H1 (cell line): ENCODE data around the gene NREP. TPM values are rescaled to one million over a fixed set of nuclear protein-coding genes. Genes with fewer than 3 reads are reported as not detected.

ENCODE experiments used
- CTCF ChIA-PET: fragments of 300-600 bp; sonication (Branson Sonifier 250); formaldehyde crosslinking; loops from one replicate; lab custom pipeline; 2021; ENCODE audit not compliant: partially characterized antibody; lab: Charles Lee
- POLR2A ChIA-PET: fragments of 300-600 bp; sonication (Branson Sonifier 250); formaldehyde crosslinking; loops from one replicate; lab custom pipeline; 2021; ENCODE audit warnings: inconsistent platforms; ENCODE audit not compliant: partially characterized antibody; lab: Charles Lee
- DNase-seq, 2 experiments: peaks; one replicate each; pipeline versions ENCODE4 v3.0.0 to v3.0.0-alpha.2; 2010 to 2022; ENCODE audit warnings: low spot score in 2 of 2, low read depth in 1 of 2, mixed read lengths in 1 of 2
- FAIRE-seq: peaks from 2 replicates; lab custom pipeline; 2011; peaks lifted over from hg19 to GRCh38; lab: Jason Lieb, UNC
- H2AFZ ChIP-seq: 2 replicates; pipeline ENCODE4 v1.8.1; 2012; ENCODE audit warnings: low read length, inconsistent platforms
- H2AK5ac ChIP-seq: 2 replicates; pipeline ENCODE4 v1.6.1; 2013; ENCODE audit warnings: low read depth, low read length
- H2BK120ac ChIP-seq: replicated peaks from 2 replicates; pipeline ENCODE3; 2013; ENCODE audit warnings: low read depth, low read length, inconsistent platforms
- H2BK12ac ChIP-seq: 2 replicates; pipeline ENCODE4 v1.6.1; 2013; ENCODE audit warnings: low read depth, low read length
- H2BK15ac ChIP-seq: 2 replicates; pipeline ENCODE4 v1.6.1; 2013; ENCODE audit warnings: low read length
- H2BK20ac ChIP-seq: 2 replicates; pipeline ENCODE4 v1.6.1; 2013; ENCODE audit warnings: low read length
- H2BK5ac ChIP-seq: 2 replicates; pipeline ENCODE4 v1.6.1; 2013; ENCODE audit warnings: low read depth, low read length
- H3K14ac ChIP-seq: 2 replicates; pipeline ENCODE4 v1.6.1; 2013; ENCODE audit warnings: inconsistent platforms; ENCODE audit not compliant: insufficient read length
- H3K18ac ChIP-seq: 2 replicates; pipeline ENCODE4 v1.6.1; 2013; ENCODE audit warnings: low read length; ENCODE audit errors: extremely low read depth
- H3K23ac ChIP-seq: 2 replicates; pipeline ENCODE4 v1.6.1; 2013; ENCODE audit warnings: inconsistent platforms; ENCODE audit not compliant: insufficient read length
- H3K23me2 ChIP-seq: 2 replicates; pipeline ENCODE4 v1.6.1; 2013; ENCODE audit warnings: low read depth, low read length
- H3K27ac ChIP-seq: 2 replicates; pipeline ENCODE4 v1.6.1; 2011; ENCODE audit warnings: low read depth, low read length, inconsistent platforms
- H3K27me3 ChIP-seq, 4 experiments: replicated peaks in 1 of 4; 1 replicate in 1 of 4; 2 replicates in 3 of 4; pipeline versions ENCODE4 v1.6.1 to v1.8.1; 2011 to 2013; ENCODE audit warnings: low read length in 3 of 4, mild to moderate bottlenecking in 3 of 4, inconsistent platforms in 2 of 4, mixed read lengths in 2 of 4, moderate library complexity in 1 of 4; ENCODE audit not compliant: control insufficient read depth in 3 of 4, insufficient read depth in 3 of 4; ENCODE audit errors: extremely low read depth in 1 of 4
- H3K36me3 ChIP-seq, 4 experiments: 2 replicates each; pipeline versions ENCODE4 v1.6.1 to v1.8.1; 2011 to 2013; ENCODE audit warnings: mild to moderate bottlenecking in 4 of 4, low read length in 3 of 4, moderate library complexity in 2 of 4, control low read depth in 1 of 4, inconsistent platforms in 1 of 4; ENCODE audit not compliant: insufficient read depth in 4 of 4, control insufficient read depth in 2 of 4
- H3K4ac ChIP-seq: replicated peaks from 2 replicates; pipeline ENCODE3; 2013; ENCODE audit warnings: low read length, low read depth, mixed read lengths, inconsistent platforms; ENCODE audit not compliant: insufficient read length
- H3K4me1 ChIP-seq, 4 experiments: replicated peaks in 1 of 4; 1 replicate in 1 of 4; 2 replicates in 3 of 4; pipeline versions ENCODE4 v1.6.1 to v1.8.1; 2011 to 2013; ENCODE audit warnings: low read length in 3 of 4, inconsistent platforms in 2 of 4, mixed read lengths in 1 of 4; ENCODE audit not compliant: insufficient read depth in 4 of 4, control insufficient read depth in 3 of 4
- H3K4me2 ChIP-seq, 2 experiments: 2 replicates each; pipeline versions ENCODE4 v1.6.1 to v1.8.1; 2011 to 2013; ENCODE audit warnings: low read depth in 2 of 2, low read length in 2 of 2, control low read depth in 1 of 2, inconsistent platforms in 1 of 2, mild to moderate bottlenecking in 1 of 2; ENCODE audit not compliant: insufficient read depth in 1 of 2
- H3K4me3 ChIP-seq, 4 experiments: fragments of 200-600, 300-600 bp in 1 of 4; sonication (generic), shearing (Covaris generic), sonication (Bioruptor Twin) in 1 of 4; 2 replicates each; pipeline versions ENCODE4 v1.5.1 to v1.8.1; 2011 to 2016; ENCODE audit warnings: low read length in 4 of 4, low read depth in 3 of 4, control low read depth in 2 of 4, inconsistent platforms in 2 of 4, mild to moderate bottlenecking in 2 of 4, mixed read lengths in 1 of 4, moderate library complexity in 1 of 4; ENCODE audit not compliant: insufficient read depth in 2 of 4; ENCODE audit errors: extremely low read depth in 1 of 4
- H3K56ac ChIP-seq: replicated peaks from 2 replicates; pipeline ENCODE3; 2013; ENCODE audit warnings: low read depth, mild to moderate bottlenecking, mixed read lengths, low read length, inconsistent platforms; ENCODE audit not compliant: insufficient read length
- H3K79me1 ChIP-seq: 2 replicates; pipeline ENCODE4 v1.6.1; 2013; ENCODE audit warnings: low read depth, low read length, control low read depth
- H3K79me2 ChIP-seq, 2 experiments: 2 replicates each; pipeline versions ENCODE4 v1.6.1 to v1.8.1; 2012 to 2013; ENCODE audit warnings: low read length in 2 of 2, mild to moderate bottlenecking in 2 of 2, inconsistent platforms in 1 of 2; ENCODE audit not compliant: insufficient read depth in 2 of 2, control insufficient read depth in 1 of 2
- H3K9ac ChIP-seq, 4 experiments: replicated peaks in 1 of 4; 1 replicate in 1 of 4; 2 replicates in 3 of 4; pipeline versions ENCODE4 v1.6.1 to v1.8.1; 2011 to 2013; ENCODE audit warnings: low read depth in 3 of 4, low read length in 3 of 4, control low read depth in 2 of 4, mild to moderate bottlenecking in 2 of 4, moderate library complexity in 2 of 4, inconsistent platforms in 1 of 4; ENCODE audit errors: extremely low read depth in 1 of 4
- H3K9me3 ChIP-seq, 2 experiments: 2 replicates each; pipeline versions ENCODE4 v1.6.1 to v1.8.1; 2012 to 2013; ENCODE audit warnings: mild to moderate bottlenecking in 2 of 2, moderate library complexity in 2 of 2, control low read depth in 1 of 2, inconsistent platforms in 1 of 2, low read depth in 1 of 2, low read length in 1 of 2, mixed read lengths in 1 of 2; ENCODE audit not compliant: insufficient read depth in 2 of 2
- H4K20me1 ChIP-seq, 2 experiments: replicated peaks in 1 of 2; 2 replicates each; pipeline versions ENCODE3 to v1.8.1; 2011 to 2013; ENCODE audit warnings: inconsistent platforms in 2 of 2, low read length in 2 of 2, mild to moderate bottlenecking in 1 of 2; ENCODE audit not compliant: insufficient read depth in 2 of 2, control insufficient read depth in 1 of 2
- H4K5ac ChIP-seq: 2 replicates; pipeline ENCODE4 v1.6.1; 2013; ENCODE audit warnings: low read length, low read depth, mixed read lengths, inconsistent platforms; ENCODE audit not compliant: insufficient read length
- H4K8ac ChIP-seq: 2 replicates; pipeline ENCODE4 v1.8.0; 2013; ENCODE audit warnings: mild to moderate bottlenecking, moderate library complexity, low read length, inconsistent platforms; ENCODE audit not compliant: insufficient read depth; ENCODE audit errors: extremely low read depth
- H4K91ac ChIP-seq: replicated peaks from 2 replicates; pipeline ENCODE3; 2013; ENCODE audit warnings: low read length, mixed read lengths, inconsistent platforms; ENCODE audit not compliant: insufficient read length
- CTCF ChIP-seq, 3 experiments: IDR thresholded peaks; 1 replicate in 2 of 3; 2 replicates in 1 of 3; pipeline versions ENCODE4 v1.5.1 to v1.6.1; 2011; ENCODE audit warnings: low read length in 3 of 3, mild to moderate bottlenecking in 3 of 3, inconsistent platforms in 2 of 3, low read depth in 1 of 3, moderate library complexity in 1 of 3; ENCODE audit not compliant: insufficient read depth in 1 of 3; ENCODE audit errors: control extremely low read depth in 1 of 3
- GTF2F1 ChIP-seq: IDR thresholded peaks from 2 replicates; pipeline ENCODE4 v1.6.1; 2012; ENCODE audit warnings: low read depth, low read length, improper control_type of control experiment, borderline replicate concordance
- KDM5A ChIP-seq: fragments of 200-600 bp; IDR thresholded peaks from 2 replicates; pipeline ENCODE4 v1.7.1; 2012; ENCODE audit warnings: mild to moderate bottlenecking, low read length, inconsistent platforms, mixed read lengths
- RAD21 ChIP-seq, 2 experiments: IDR thresholded peaks in 1 of 2; conservative IDR thresholded peaks in 1 of 2; 2 replicates each; pipeline ENCODE4 v1.6.1; 2011; ENCODE audit warnings: low read depth in 2 of 2, low read length in 2 of 2, improper control_type of control experiment in 1 of 2, inconsistent platforms in 1 of 2, mild to moderate bottlenecking in 1 of 2, moderate library complexity in 1 of 2
- RBBP5 ChIP-seq: IDR thresholded peaks from 2 replicates; pipeline ENCODE4 v1.7.1; 2012; ENCODE audit warnings: low read depth, mild to moderate bottlenecking, inconsistent platforms, low read length, moderate library complexity, borderline replicate concordance
- SIN3A ChIP-seq, 2 experiments: IDR thresholded peaks in 1 of 2; conservative IDR thresholded peaks in 1 of 2; 2 replicates each; pipeline ENCODE4 v1.6.1; 2011 to 2012; ENCODE audit warnings: low read length in 2 of 2, improper control_type of control experiment in 1 of 2, low read depth in 1 of 2, mild to moderate bottlenecking in 1 of 2
- SP4 ChIP-seq: IDR thresholded peaks from 2 replicates; pipeline ENCODE4 v1.6.1; 2012; ENCODE audit warnings: low read length, inconsistent platforms
- TAF7 ChIP-seq: optimal IDR thresholded peaks from 2 replicates; pipeline ENCODE3; 2011; ENCODE audit warnings: low read depth, mild to moderate bottlenecking, inconsistent platforms, low read length, moderate library complexity, borderline replicate concordance
- WGBS, 2 experiments: shearing (Covaris generic) in 1 of 2; methylation state at CpG; one replicate each; pipeline versions ENCODE4 v1.1.6 to v1.1.7; 2013 to 2015; ENCODE audit warnings: low lambda C conversion rate in 2 of 2, mixed read lengths in 2 of 2, inconsistent platforms in 1 of 2, low coverage in 1 of 2, missing lambda C conversion rate in 1 of 2; ENCODE audit not compliant: insufficient replicate concordance in 2 of 2, insufficient coverage in 1 of 2, insufficient read length in 1 of 2; ENCODE audit errors: extremely low coverage in 1 of 2, missing lambda C conversion rate in 1 of 2; 5-methylcytosine and 5-hydroxymethylcytosine counted together
- polyA plus RNA-seq, 7 experiments: library from polyadenylated mRNA; depleted of rRNA in 3 of 7; stranded (reverse) in 5 of 7; unstranded in 2 of 7; fragments of >200 nt in 5 of 7; fragments of 200-250 nt in 2 of 7; gene quantifications; 1 replicate in 5 of 7; 2 replicates in 1 of 7; 4 replicates in 1 of 7; pipeline versions ENCODE4 v1.2.1 to v1.2.3, GENCODE V29; 2011 to 2013; ENCODE audit warnings: missing spikeins in 2 of 7, mixed read lengths in 2 of 7
- total RNA-seq: library from RNA; stranded (reverse); fragmentation: NEBNext Ultra II Directional; extraction: Animal tissue kit (Norgen Biotek cat#: 25700); gene quantifications from 2 replicates; pipeline ENCODE4 v1.2.1, GENCODE V29; 2021

The NREP gene
- total and polyA plus RNA-seq, 2 of the 8 experiments (the other 6 are each of a cell fraction or from before 2014, with no cell fraction given): 254 to 301 TPM

GRCh38 chr5:111685969-111686368, 71.0 kb downstream of the NREP start:
- Histone ChIP-seq H2BK12ac (no peak overlapping the region), H3K4me2 (no peak overlapping the region), H3K36me3 (no peaks in the 10 kb centered on the region), H3K79me2 (no peaks in the 10 kb centered on the region), H4K20me1 (no peaks in the 10 kb centered on the region), H3K9ac (no peak overlapping the region), H2BK120ac (no peak overlapping the region), H3K56ac (no peak overlapping the region), H2AK5ac (no peak overlapping the region), H2BK15ac (no peak overlapping the region), H4K5ac (no peak overlapping the region), H3K23ac (no peak overlapping the region), H3K18ac (no peak overlapping the region), H2AFZ (no peak overlapping the region), H3K14ac (no peak overlapping the region), H3K27me3 (no peaks in the 10 kb centered on the region), H2BK5ac (no peak overlapping the region)
- DNase-seq (peak in 1 of 2 experiments; percentile 15), FAIRE-seq (peak; percentile 63)
- CTCF ChIA-PET: interaction anchor here (0.5 to 3.5 kb wide), 25 partner anchors 10 to 480 kb away, joined by 3 to 17 read pairs (median 4); no protein-coding TSS in a partner anchor
- WGBS, 2 experiments: 91% methylated on average over 3 of the region's 3 CpGs; no CpG with 5 or more reads in 1 of the 2 experiments
- POLR2A ChIA-PET: interaction anchor here (1.0 kb wide), 1 partner anchor 89 kb away, joined by 3 read pairs; no protein-coding TSS in a partner anchor
- TF ChIP-seq KDM5A (no peak), RBBP5 (no peak), SIN3A (conservative IDR thresholded peaks at IDR 0.05 in 1 of 2, IDR thresholded peaks at IDR 0.05 in 1 of 2; ENCODE audit: low read depth in 1 of 2, low read length in 2 of 2) (no peak), TAF7 (no peak), CTCF (IDR thresholded peaks at IDR 0.05; ENCODE audit: control extremely low read depth in 1 of 3, insufficient read depth in 1 of 3, low read depth in 1 of 3, low read length in 3 of 3) (peak in 2 of 3 experiments; percentile 54 to 65; a peak in 3 of 4 replicates), SP4 (no peak), GTF2F1 (no peak), RAD21 (IDR thresholded peaks at IDR 0.05 in 1 of 2, conservative IDR thresholded peaks at IDR 0.05 in 1 of 2; ENCODE audit: low read depth in 2 of 2, low read length in 2 of 2) (peak; percentile 83 to 89)
- TF ChIP-seq, all 59 proteins: peak for 2
- Histone ChIP-seq H3K4me1 (peaks cover 0 to 2% (median 0%) of the 10 kb centered on the region in 4 experiments; a peak in 1 of 7 replicates), H3K4ac (no peak overlapping the region), H3K4me3 (no peak overlapping the region), H3K23me2 (no peaks in the 10 kb centered on the region), H4K91ac (no peak overlapping the region), H2BK20ac (no peak overlapping the region), H4K8ac (no peak overlapping the region), H3K27ac (no peak overlapping the region), H3K9me3 (no peaks in the 10 kb centered on the region), H3K79me1 (no peaks in the 10 kb centered on the region)
